ENCODE results near the gene FCN2.

The FCN2 gene

DNA sequence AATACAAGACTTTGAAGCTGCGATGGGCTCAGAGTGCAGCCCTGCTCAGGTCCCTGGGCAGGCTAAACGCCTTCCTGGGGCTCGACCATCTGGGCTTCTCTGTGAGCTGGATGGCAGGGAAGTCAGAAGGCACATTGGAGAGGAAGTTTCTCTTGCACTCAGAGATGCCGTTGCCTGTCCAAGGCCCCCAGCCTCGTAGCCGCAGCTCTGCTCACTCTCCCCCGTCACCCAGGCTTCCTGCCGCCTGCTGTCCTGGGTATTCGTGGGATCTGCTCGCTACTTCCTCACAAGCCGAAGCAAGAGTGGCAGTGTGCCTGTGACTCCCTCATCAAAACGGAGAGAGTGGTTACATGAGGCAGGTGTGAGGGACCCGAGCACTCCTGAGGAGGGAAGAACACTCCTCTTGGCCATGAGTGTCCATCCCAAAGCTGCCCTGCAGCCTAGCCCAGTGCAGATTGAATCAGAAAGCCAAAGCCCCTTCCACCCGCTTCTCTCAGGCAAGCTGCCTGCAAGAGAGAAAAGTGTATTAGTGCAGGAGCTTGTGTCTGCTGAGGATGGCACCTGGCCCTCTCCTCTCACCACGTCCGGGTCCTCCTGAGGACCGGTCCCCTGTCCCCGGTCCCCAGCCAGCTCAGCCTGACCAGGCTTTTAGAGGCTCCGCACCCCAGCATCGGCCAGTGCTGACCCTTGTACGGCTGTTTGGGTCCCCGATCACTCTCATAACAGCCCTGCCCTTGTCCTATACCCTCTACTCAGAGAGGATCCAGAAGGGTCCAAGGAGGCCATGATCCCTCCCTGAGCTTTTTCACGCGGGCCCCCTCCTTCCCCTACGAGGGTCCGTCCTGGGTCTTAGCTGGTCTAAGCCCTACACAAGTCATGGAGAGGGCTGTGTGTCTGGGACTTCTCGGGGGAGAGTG is 7.3 kb downstream of the FCN2 start:
- DNase-seq (ENCODE audit: low read depth in 2 of 2, low spot score in 1 of 2): no peak

DNA sequence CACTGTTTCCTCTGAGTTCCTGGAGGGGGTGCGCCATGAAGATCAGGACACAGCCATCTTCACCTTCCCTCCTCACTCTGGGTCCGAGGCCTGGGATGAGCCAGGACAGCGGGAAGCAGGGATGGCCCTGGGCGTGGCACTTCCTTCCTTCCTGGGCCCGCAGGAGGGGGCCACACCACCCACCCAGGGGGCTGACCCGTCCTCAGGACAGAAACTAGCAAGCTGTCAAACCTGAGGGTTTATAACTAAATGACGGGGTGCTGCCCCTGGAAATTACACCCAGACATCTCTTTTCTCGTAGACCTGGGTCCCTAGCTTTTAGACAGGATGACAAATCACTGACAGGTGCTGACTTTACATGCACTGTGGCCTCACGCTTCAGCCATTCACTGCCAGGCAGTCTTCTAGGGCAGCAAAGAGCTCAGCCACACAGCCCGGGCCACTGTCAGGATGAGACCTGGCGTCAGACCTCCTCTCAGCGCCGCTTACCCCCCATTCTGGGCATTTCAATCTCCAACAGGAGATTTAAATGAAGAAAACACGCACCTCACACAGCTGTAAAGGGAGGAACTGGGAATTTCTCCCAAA is 8.1 kb downstream of the FCN2 start:
- no peak for DNase-seq (ENCODE audit: low read depth in 2 of 2, low spot score in 1 of 2)

DNA sequence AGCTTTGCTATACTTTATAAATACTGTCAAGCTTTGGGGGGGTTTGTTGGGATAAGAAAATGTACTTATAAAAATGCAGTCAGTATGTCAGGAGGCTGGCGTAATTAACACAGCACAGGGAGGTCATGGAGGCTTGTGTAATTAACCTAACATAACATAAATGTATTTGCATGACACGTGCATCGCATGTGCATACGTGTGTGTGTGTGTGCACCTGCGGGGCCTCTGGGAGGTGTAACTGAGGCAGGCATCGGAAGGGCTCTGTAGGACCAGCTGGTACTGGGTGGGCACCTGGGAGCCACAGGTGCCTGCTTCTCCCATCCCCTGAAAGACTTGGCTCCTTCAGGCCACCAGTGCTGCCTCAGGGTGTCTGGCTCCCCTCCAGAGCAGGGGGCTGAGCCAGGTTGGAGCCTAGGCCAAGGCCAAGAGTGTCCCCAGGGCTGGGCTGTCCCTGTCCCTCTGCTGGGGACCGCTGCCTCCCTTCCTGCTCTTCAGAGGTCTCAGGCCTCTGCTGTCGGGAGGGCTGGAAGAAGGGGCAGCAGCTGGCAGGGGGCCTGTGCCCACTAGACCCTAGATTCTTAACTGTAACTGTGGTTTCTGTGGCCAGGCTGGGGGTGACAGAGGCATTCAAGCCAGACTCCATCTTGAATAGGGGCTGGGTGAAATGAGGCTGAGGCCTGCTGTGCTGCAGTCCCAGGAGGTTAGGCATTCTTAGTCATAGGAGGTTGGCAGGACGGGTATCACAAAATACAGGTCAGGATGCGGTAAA is 9.0 kb downstream of the FCN2 start:
- DNase-seq (ENCODE audit: low read depth in 2 of 2, low spot score in 1 of 2): no peak

DNA sequence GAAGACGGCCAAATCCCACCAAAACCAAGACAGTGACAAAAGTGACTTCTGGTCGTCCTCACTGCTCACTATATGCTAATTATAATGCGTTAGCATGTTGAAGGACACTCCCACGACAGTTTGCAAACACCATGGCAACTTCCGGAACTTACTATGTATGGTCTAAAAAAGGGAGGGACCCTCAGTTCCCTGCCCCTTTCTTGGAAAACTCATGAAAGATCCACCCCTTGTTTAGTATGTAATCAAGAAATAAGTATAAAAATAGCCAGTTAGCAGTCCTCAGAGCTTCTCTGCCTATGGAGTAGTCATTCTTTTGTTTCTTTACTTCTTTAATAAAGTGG is 9.5 kb downstream of the FCN2 start:
- no peak for DNase-seq (ENCODE audit: low read depth in 2 of 2, low spot score in 1 of 2)

DNA sequence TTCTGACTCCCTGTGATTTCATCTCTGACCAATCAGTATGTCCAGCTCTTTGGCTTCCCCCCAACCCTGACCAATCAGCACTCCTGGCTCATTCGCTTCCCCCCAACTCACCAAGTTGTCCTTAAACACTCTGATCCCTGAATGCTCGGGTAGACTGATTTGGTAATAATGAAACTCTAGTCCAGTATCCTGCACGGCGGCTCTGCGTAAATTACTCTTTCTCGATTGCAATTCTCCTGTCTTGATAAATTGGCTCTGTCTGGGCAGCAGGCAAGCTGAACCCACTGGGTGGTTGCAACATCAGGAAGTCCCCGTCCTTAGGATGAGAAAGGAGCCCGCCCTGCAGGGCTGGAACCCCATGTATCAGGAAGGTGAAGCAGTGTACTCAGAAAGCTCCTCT is 10.4 kb downstream of the FCN2 start:
- no peak for DNase-seq (ENCODE audit: low read depth in 2 of 2, low spot score in 1 of 2)

DNA sequence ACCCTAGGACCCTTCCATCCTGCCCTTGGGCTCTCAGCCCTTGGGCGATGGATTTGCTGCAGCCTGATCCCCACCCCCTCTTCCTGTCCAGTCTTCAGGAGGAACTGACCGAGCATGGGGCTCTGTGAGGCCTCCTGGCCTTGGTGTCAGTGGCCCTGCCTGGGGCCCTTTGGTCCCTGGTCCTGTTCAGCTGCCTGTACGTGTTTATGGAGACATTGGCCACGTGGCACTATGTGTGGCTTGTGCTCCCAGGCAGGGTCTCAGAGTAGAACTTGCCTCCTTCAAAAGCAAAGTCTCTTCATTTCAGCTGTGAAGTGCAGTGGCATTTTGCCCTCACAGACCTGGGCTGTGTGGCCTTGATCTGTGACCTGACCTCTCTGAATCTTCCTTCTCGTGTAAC is 11.1 kb downstream of the FCN2 start:
- no peak for DNase-seq (ENCODE audit: low read depth in 2 of 2, low spot score in 1 of 2)

DNA sequence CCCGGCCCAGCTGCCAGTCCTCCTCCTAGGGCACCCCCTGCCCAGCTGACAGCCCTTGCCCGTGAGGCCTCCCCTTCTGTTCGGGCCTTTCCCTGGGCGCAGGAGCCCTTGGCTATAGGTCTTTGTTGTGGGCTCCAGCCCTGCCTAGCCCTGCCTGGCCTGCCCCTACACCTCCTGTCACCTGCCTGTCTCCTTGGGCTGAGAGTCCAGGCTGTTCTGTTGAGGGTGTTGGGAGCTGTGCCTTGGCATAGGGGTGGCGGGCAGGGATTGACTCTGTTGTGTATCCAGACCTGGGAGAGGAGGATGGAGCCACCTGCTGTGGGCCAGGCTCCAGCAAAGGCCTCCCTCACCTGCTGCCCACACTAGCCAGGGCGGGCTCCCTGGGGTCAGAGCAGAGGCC is 11.6 kb downstream of the FCN2 start:
- no peak for DNase-seq (ENCODE audit: low read depth in 2 of 2, low spot score in 1 of 2)

DNA sequence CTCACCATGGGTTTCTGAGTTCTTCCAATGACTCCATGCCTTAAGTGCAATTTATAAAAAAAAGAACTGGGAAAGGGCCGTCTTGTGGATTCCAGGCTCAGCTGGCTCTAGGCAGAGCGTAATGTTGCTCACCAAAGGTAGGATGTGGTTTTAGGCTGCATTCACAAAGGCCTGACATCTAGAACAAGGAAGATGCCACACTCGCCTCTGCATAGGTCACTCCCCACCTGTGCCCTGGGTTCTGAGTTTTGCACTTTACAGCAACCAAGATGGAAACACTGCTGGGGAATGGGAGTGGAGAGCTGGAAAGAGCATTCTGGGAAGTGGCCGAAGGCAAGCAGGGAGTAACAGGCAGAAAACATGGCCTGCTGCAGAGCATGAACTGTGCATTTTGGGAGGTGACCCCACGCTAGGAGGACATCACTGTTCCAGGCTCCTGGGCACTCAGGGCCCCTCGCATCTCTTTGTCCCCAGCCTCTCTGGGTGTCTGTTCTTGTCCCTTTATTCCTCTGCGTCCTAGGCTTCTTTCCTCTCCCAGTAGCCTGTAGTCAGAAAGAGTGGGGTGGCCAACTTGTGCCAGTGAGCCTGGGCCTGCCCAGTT is 12.3 kb downstream of the FCN2 start:
- DNase-seq (ENCODE audit: low read depth in 2 of 2, low spot score in 1 of 2): no peak

DNA sequence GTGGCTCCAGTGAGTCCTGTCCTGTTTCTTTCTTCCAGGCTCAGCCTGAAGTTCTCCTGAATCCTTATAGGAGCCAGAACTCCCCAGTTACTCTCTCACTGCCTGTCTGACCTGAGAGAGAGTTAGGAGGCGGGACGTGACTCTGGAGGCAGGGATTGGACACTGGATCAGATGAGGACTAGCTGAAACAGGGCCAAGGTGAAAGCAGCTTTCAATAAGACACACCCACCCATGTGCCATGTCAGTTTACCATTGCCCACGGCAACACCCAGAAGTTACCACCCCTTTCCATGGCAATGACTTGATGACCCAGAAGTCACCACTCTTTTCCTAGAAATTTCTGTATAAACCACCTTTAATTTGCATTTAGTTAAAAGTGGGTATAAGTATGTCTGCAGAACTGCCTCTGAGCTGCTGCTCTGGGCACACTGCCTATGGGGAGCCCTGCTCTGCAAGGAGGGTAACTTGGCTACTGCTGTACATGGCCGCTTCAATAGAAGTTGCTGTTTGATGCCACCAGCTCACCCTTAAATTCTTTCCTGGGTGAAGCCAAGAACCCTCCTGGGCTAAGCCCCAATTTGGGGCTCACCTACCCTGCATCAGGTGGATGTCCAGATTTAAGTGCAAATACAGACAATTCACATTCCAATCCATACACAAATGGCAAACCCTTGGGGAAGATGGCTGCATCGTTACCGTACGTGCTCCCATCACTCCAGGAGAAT is 13.7 kb downstream of the FCN2 start:
- DNase-seq (ENCODE audit: low read depth in 2 of 2, low spot score in 1 of 2): no peak

DNA sequence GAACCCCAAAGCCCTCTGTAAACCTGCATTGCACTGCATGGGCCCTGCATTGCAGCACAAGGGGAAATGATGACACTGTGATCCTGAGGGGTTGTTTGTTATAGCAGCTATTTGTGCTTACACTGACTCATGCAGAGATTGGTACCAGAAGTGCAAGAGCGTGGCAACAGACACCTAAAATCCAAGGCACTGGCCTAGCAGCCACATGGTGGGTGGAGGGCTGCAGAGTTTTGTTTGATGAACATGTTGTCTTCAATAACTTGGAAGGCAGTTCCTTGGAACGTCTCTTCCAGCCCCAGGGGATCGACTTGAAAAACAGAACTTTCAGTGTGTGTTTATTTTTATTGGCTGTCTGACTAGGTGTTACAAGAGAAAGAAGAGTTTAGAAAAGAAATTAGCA is 14.5 kb downstream of the FCN2 start:
- no peak for DNase-seq (ENCODE audit: low read depth in 2 of 2, low spot score in 1 of 2)

DNA sequence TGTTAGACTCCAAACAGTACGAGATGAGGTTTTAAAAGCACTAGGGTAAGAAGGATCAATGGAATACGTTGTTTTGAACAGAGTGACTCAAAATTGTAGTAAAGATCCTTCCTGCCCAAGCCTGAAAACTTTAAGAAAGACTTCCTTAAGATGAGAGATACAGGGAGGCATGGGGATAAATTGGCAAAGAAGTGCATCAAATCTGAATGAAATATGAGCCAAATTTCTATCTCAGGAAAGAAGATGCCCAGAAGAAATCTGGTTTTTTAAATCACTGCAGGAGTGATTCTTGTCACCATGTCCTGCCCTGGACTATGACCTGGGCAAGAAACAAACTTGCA is 14.9 kb downstream of the FCN2 start:
- DNase-seq (ENCODE audit: low read depth in 2 of 2, low spot score in 1 of 2): no peak

DNA sequence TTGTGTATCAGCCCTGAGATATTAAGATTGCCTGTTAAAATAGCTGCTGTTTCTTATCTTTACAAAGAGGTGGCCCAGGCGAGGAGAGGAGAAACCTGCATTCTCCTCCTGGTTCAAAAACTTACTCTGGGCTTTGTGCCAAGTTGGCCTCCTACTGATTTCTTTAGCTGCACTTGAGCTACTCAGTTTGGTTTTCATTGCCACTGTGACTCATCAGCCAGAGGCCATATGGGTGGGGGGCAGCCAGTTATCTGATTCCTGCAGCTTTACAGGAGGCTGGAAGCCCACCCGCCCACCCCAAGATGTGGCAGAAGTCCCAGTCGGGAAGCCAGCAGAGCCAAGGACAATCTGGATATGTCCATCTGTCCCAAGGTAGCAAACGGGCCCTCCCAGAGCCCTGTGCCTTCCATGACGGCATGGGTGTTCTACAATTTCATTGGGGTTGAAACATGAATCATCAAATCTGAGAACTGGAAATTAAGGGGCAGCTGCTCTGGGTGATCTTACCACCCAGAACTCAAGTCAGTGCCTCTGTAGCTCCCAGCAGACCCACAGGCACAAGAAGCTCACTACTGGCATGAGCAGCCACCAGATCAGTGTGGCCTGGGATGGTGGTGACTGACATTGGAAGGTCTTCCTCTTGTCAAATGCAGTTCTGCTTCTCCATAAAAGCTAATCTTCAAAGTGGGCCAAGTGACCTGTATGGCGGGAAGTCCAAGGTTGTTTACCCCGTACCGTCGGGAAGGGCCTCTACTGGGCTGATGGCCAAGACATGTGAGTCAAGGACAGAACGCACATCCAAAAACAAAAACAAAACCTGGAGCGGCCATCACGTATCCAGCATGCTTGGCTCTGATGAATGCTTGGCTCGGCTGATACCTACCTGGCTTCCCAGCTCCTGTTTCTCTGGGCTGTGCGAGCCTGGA is 15.6 kb downstream of the FCN2 start:
- DNase-seq (ENCODE audit: low read depth in 2 of 2, low spot score in 1 of 2): no peak

DNA sequence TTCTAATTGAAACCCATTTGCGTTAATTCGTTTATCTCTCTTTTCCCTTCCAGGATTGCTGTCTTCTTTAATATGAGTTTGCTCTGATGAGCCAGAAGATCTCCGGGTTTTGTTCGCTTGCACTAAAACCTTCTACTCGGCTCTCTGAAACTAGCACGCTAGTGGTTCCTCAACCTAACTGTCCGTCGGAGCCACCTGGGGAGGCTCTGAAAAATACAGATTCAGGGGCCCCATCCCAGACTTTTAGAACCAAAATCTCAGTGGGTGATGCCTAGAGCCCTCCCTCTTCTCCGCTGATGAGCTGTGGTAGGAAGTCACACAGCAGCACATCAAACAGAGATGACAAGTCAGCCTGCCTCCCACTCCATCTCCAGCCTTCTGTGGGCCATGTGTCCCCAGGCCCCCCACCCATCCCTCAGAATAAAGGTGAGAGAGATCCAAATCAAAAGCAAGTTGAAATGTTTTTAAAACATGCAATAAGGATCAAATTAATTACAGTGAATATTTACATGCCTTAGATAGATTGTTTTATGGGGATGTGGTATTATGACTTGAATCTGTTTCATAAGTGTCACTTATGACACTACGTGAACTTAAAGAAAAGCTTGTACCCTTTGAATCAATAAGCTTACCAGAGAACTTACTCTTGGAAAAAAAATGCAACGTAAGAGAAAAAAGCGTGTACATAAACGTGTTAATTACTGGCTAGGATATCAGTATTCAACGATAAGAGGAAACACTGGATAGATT is 16.4 kb downstream of the FCN2 start:
- no peak for DNase-seq (ENCODE audit: low read depth in 2 of 2, low spot score in 1 of 2)

DNA sequence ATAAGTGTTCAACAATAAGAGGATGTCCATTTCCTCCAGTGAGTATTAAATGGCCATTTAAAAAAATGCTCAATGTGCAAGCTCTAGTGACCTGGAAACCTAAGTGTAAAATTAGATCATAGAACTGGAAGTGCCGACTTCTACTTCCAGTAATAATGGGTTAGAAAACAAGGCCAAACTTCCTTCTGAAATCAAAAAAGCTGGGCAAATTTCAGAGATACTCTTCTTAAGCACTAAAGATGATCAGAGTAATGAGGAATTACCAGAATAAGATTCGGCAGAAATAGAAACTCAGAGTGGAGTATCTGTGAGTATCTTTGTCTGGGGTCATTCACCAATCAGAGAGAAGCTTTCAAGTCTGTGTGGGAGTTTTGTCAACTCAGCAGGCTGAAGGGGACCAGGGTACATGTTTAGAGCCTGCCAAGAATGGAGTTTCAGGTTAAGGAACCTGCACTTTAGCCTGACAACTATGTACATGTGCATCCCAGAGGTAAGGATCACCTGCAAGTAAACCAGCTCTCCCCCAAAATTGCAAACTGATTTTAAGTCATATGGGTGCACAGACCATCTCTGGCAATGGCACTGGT is 17.1 kb downstream of the FCN2 start:
- DNase-seq (ENCODE audit: low read depth in 2 of 2, low spot score in 1 of 2): no peak

DNA sequence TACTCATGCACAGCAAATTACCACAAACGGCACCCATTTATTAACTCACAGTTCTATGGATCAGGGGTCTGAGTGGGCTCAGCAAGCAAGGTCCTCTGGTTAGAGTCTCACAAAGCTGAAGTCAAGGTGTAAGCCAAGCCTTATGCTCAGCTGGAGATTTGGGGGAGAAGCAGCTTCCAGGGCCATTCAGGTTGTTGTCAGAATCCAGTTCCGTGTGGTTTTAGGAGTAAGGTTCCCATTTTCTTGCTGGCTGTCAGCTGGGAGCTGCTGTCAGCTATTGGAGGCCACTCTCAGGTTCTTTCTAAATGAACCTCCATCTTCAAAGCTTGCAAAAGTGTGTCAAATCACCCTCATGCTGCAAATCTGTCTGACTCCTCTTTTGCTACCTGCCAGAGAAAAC is 17.7 kb downstream of the FCN2 start:
- DNase-seq (ENCODE audit: low read depth in 2 of 2, low spot score in 1 of 2): no peak

DNA sequence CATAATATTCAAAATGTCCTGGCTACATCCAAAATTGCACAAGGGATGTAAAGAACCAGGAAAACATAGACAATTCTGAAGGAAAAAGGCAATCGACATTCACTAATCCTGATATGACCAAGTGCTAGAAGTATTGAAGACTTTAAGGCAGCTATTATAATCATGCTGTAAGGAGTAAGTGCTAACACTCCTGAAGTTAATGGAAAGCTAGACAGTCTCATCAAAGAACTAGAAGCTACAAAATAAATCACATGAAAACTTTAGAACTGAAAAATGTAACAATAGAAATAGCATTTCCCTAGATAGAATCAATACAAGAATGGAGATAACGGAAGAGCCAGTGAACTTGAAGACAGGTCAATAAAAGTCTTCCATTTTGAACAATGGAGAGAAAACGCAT is 18.6 kb downstream of the FCN2 start:
- no peak for DNase-seq (ENCODE audit: low read depth in 2 of 2, low spot score in 1 of 2)

DNA sequence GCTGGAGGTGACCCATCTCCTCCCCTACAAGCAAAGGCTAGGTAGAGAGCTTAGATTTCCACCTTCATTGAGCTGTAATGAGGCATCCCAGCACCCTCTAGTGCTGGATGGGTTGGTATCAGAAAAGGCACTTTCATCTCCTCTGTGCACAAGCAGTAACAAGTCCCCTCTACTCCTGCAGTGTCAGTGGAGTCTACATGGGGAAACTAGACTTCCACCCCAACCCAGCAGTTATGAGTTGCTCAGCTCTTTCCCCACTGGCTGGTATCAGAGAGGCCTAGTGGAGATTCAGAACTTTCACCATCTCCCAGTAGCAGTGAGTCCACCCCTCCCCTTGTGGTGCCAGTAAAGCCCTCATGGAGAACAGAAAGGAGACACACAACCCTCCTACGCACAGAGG is 19.2 kb downstream of the FCN2 start:
- no peak for DNase-seq (ENCODE audit: low read depth in 2 of 2, low spot score in 1 of 2)

DNA sequence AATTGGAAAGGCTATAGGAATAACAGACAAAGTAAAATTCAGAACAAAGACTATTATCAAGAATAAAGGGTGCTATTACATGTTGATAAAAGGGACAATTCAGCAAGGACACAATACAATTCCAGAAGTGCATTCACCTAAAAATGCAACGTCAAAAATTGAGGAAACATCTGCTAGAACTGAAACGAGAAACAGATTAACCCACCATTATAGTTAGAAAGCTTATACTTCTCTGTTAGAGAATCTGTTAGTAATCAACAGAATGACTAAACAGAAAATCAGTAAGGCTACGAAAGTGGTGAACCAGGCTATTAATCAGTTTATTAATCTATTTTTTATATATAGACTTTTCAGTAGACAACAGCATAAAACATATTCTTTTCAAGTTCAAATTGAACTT is 22.3 kb downstream of the FCN2 start:
- no peak for DNase-seq (ENCODE audit: low read depth in 2 of 2, low spot score in 1 of 2)

All from stimulated activated CD8-positive, alpha-beta memory T cell treated with anti-CD3 and anti-CD28 coated beads, Interleukin-4, amount 100 ng/mL, for 1 hour (primary cell).